ENCODE data around the gene DAZL. TPM values are rescaled to one million over a fixed set of nuclear protein-coding genes. Genes with fewer than 3 reads are reported as not detected.

DAZL gene
- total RNA-seq, 1 experiment from 2014 or later = not detected

- no peaks in the 10 kb centered on the region for H4K20me1 ChIP-seq (ENCODE audit: insufficient read depth)
- intact Hi-C loops (cut with micrococcal nuclease) = loop anchor here (5.0 kb wide), 1 partner anchor 505 kb away; no protein-coding TSS in a partner anchor
- no peaks in the 10 kb centered on the region for H3K9me3 ChIP-seq (ENCODE audit: control insufficient read depth in 1 of 2, insufficient read depth in 1 of 2, low read depth in 1 of 2, low read length in 2 of 2)
- no peaks in the 10 kb centered on the region for H3K79me2 ChIP-seq (ENCODE audit: insufficient read depth, low read length)
- CTCF ChIA-PET = interaction anchor here (1.3 to 3.4 kb wide), 2 partner anchors 262 kb away, joined by 6 to 38 read pairs; no protein-coding TSS in a partner anchor
- no peaks in the 10 kb centered on the region; the same call in 1 of the 2 replicates for H3K27me3 ChIP-seq (ENCODE audit: insufficient read depth, low read length)
- BruUV-seq (replicated peaks) = no TSS peak
- ATAC-seq (no peak), DNase-seq (ENCODE audit: low read depth, low spot score) (no peak)
- H3K9ac ChIP-seq (ENCODE audit: low read length) = no peak overlapping the region
- RAD21 ChIA-PET (ENCODE audit: low non-redundant PET in 1 of 2, low total read pairs in 2 of 2, uncharacterized antibody in 2 of 2, unreplicated experiment in 2 of 2) = no interaction called here
- no peak overlapping the region for H3K4me3 ChIP-seq (replicated peaks in 1 of 2; ENCODE audit: low read depth in 1 of 2, low read length in 2 of 2)
- POLR2A ChIA-PET = no interaction called here
- no peaks in the 10 kb centered on the region for H3K36me3 ChIP-seq (ENCODE audit: control insufficient read depth in 1 of 2, insufficient read depth in 2 of 2, low read length in 2 of 2)
- no peak overlapping the region for H3K4me2 ChIP-seq (ENCODE audit: low read length)
- TF ChIP-seq EGR1 (IDR thresholded peaks at IDR 0.05; ENCODE audit: low read depth) (no peak), ZNF274 (IDR thresholded peaks at IDR 0.05; ENCODE audit: low read depth, low read length) (no peak), CEBPB (IDR thresholded peaks at IDR 0.05; ENCODE audit: low read depth) (no peak), YY1 (IDR thresholded peaks at IDR 0.05; ENCODE audit: extremely low read depth, insufficient replicate concordance, low read depth, low read length) (no peak), JUND (IDR thresholded peaks at IDR 0.05) (no peak), EZH2 (IDR thresholded peaks at IDR 0.05) (no peak), ATF3 (IDR thresholded peaks at IDR 0.05) (no peak), EZH2phosphoT487 (IDR thresholded peaks at IDR 0.05; ENCODE audit: borderline replicate concordance) (no peak), REST (IDR thresholded peaks at IDR 0.05; ENCODE audit: low read depth) (no peak), FOSL1 (IDR thresholded peaks at IDR 0.05; ENCODE audit: low read depth) (no peak), CTCF (IDR thresholded peaks at IDR 0.05 in 2 of 3, conservative IDR thresholded peaks at IDR 0.05 in 1 of 3; ENCODE audit: borderline replicate concordance in 1 of 3, insufficient read depth in 1 of 3, low read depth in 2 of 3, low read length in 2 of 3) (no peak), ZFX (IDR thresholded peaks at IDR 0.05) (no peak), RAD21 (IDR thresholded peaks at IDR 0.05; ENCODE audit: low read depth) (no peak)
- no peak overlapping the region for H3K27ac ChIP-seq (ENCODE audit: low read depth, low read length)
- no peaks in the 10 kb centered on the region for H3K9me2 ChIP-seq (ENCODE audit: insufficient read depth)
- H3K4me1 ChIP-seq (ENCODE audit: control insufficient read depth in 1 of 2, insufficient read depth in 2 of 2, low read length in 2 of 2) = peaks cover 0 to 3% of the 10 kb centered on the region in 2 experiments; a peak in 1 of 4 replicates
- no peak overlapping the region for H2AFZ ChIP-seq (ENCODE audit: low read depth, low read length, poor library complexity, severe bottlenecking)
Measured at GRCh38 chr3:16552757-16553156, 52.5 kb downstream of the DAZL start.
